NT2/D1 (cell line): ENCODE data around the gene ACVR1B.

ENCODE experiments used
- SUZ12 ChIP-seq: IDR thresholded peaks from 2 replicates; pipeline ENCODE4 v1.6.1; 2011; ENCODE audit not compliant: insufficient read length, insufficient read depth; ENCODE audit errors: extremely low read depth
- YY1 ChIP-seq: IDR thresholded peaks from 2 replicates; pipeline ENCODE4 v1.6.1; 2011; ENCODE audit not compliant: insufficient read length, insufficient read depth

GRCh38 chr12:51950682-51951198 lies 759 bp upstream of the ACVR1B start:
- TF ChIP-seq SUZ12 (no peak), YY1 (no peak)
